GM12891 (cell line): ENCODE measurements around the gene ZRANB3.

Experiments used
- POLR2A ChIP-seq: IDR thresholded peaks from 2 replicates; pipeline ENCODE4 v1.6.1; 2011; ENCODE audit warnings: low read depth, low read length, control low read depth
- POLR2AphosphoS5 ChIP-seq: IDR thresholded peaks from 2 replicates; pipeline ENCODE4 v1.6.1; 2011; ENCODE audit warnings: low read depth, low read length, control low read depth
- POU2F2 ChIP-seq: IDR thresholded peaks from 2 replicates; pipeline ENCODE4 v1.6.1; 2011; ENCODE audit warnings: low read depth, mild to moderate bottlenecking, control low read depth, low read length, moderate library complexity
- SPI1 ChIP-seq: IDR thresholded peaks from 2 replicates; pipeline ENCODE4 v1.6.1; 2011; ENCODE audit warnings: low read depth, low read length, control low read depth
- TAF1 ChIP-seq: IDR thresholded peaks from 2 replicates; pipeline ENCODE4 v1.6.1; 2011; ENCODE audit warnings: low read depth, low read length, control low read depth

DNA sequence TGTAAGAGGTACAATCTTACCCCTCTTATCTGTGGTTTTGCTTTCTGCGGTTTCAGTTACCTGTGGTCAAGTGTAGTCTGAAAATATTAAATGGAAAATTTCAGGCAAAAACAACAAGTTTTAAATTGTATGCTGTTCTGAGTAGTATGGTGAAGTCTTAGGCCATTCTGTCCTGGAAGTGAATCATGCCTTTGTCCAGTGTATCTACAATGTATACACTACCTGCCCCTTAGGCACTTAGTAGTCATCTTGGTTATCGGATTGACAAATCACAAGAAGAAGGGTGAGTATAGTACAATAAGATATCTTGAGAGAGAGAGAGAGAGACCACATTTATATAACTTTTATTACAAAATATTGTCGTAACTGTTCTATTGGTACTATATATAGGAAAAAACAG, 435.4 kb downstream of the ZRANB3 start:
- TF ChIP-seq POLR2AphosphoS5 (no peak), POLR2A (no peak), TAF1 (no peak), SPI1 (no peak), POU2F2 (no peak)
